Activated naive CD8-positive, alpha-beta T cell (primary cell): ENCODE data around the gene HIC2.
"Not testable (repeated sequence)": the region's sequence is repeated elsewhere in the genome, so short reads cannot be mapped to it uniquely, and the experiment has no call there.

Source experiments
- H3K27ac Mint-ChIP-seq: one replicate; pipeline ENCODE4 v1.8.0; 2021; ENCODE audit warnings: mixed read lengths
- H3K27me3 Mint-ChIP-seq: one replicate; pipeline ENCODE4 v1.8.0; 2021; ENCODE audit warnings: mixed read lengths
- H3K36me3 Mint-ChIP-seq: one replicate; pipeline ENCODE4 v1.8.0; 2021; ENCODE audit warnings: mixed read lengths
- H3K4me1 Mint-ChIP-seq: one replicate; pipeline ENCODE4 v1.8.0; 2021; ENCODE audit warnings: low read depth, mixed read lengths
- H3K4me3 Mint-ChIP-seq: one replicate; pipeline ENCODE4 v1.8.0; 2021; ENCODE audit warnings: mild to moderate bottlenecking, mixed read lengths
- H3K9me3 Mint-ChIP-seq: one replicate; pipeline ENCODE4 v1.8.0; 2021; ENCODE audit warnings: low read depth, mixed read lengths

HIC2 gene

DNA sequence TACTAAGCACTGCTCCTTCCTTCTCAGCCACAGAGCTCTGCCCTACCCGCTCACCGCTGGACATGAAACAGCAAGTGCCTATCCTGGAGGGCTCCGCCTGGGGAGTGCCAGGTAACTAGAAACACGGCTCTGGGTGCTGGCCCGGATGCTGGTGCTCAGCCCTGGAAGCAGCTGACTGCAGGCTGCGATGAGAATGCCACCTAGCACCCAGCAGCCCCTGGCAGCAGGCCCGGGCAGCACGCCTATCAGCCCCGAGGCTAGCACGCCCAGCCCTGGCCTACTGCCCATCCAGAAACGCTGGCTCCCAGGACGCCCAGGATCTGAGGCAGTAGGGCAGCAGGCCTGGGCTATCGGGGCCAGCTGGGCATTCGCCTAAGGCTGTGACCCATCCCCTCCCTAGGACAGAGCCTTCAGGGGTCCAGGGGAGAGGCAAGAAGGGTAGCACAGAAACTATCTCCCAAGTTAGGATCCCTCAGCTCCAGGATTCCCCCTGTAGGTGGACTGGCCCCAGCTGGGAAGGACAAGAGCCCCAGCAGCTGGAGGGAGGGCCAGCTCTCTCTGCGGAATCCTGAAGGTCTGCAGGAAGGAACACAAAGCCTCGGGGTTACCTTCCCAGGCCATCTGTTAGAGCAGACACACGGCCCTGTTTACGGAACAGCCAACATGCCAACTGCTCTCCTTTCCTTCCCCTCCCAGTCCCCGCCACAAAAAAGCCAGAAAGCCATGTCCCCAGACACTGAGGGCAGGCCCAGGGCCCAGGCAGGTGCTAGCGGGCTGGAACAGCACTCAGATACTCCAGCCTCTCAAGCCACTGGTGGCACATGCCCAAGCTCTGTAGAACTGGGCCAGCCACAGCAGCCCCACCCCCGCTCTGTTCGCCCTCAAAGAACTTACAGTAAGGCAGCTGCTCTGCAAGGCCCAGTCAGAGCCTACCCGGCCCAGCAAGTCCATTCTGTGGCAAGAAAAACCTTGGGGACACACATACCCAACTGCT lies 76.9 kb downstream of the HIC2 start:
- H3K4me1 Mint-ChIP-seq, H3K36me3 Mint-ChIP-seq, H3K27me3 Mint-ChIP-seq, H3K4me3 Mint-ChIP-seq, H3K27ac Mint-ChIP-seq, H3K9me3 Mint-ChIP-seq: not testable (repeated sequence)

DNA sequence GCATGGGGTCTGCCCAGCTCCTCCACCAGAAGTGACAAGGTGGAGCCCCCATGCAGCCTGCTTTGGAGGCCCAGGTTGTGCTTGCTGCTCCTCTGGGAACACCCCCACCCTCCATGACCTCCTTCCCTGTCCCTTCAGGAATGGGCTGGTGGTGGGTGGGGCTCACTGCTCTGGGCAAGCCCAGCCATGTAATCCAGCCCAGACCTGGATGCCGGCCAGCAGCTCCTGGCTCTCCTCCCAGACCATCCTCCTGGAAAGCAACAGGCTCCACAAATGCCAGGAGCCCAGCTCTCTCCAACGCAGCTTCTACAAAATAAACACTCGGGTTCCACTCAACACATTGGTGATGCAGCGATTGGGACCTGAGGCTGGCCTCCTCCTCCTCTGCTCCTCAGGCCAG lies 80.8 kb downstream of the HIC2 start:
- not testable (repeated sequence) for H3K4me1 Mint-ChIP-seq, H3K27ac Mint-ChIP-seq, H3K27me3 Mint-ChIP-seq, H3K9me3 Mint-ChIP-seq, H3K4me3 Mint-ChIP-seq, H3K36me3 Mint-ChIP-seq

GRCh38 chr22:21498489-21498888 lies 81.3 kb downstream of the HIC2 start:
- not testable (repeated sequence) for H3K27me3 Mint-ChIP-seq, H3K4me1 Mint-ChIP-seq, H3K36me3 Mint-ChIP-seq

GRCh38 chr22:21499623-21500506 lies 82.7 kb downstream of the HIC2 start:
- not testable (repeated sequence) for H3K27ac Mint-ChIP-seq, H3K4me1 Mint-ChIP-seq, H3K9me3 Mint-ChIP-seq, H3K4me3 Mint-ChIP-seq, H3K27me3 Mint-ChIP-seq, H3K36me3 Mint-ChIP-seq

More at GRCh38 chr22:21498489-21498888, 81.3 kb downstream of the HIC2 start:
- H3K9me3 Mint-ChIP-seq, H3K27ac Mint-ChIP-seq, H3K4me3 Mint-ChIP-seq: not testable (repeated sequence)
